ENCODE results near the gene RAB37. TPM values are rescaled to one million over a fixed set of nuclear protein-coding genes. Genes with fewer than 3 reads are reported as not detected.

Gene RAB37
- total RNA-seq, 1 donor = 0.36 TPM

GRCh38 chr17:74750039-74750326, 12.9 kb downstream of the RAB37 start:
- Histone ChIP-seq H3K27me3 (ENCODE audit: insufficient read depth, low read length) (no peaks in the 10 kb centered on the region), H3K9me3 (ENCODE audit: low read depth, low read length) (no peaks in the 10 kb centered on the region), H3K27ac (ENCODE audit: low read depth, low read length) (no peak overlapping the region), H2AFZ (ENCODE audit: low read length) (peak overlapping the region; percentile 78), H4K20me1 (ENCODE audit: insufficient read depth, low read length) (peaks cover 12% of the 10 kb centered on the region), H3K79me2 (ENCODE audit: insufficient read depth, low read length) (peaks cover 44% of the 10 kb centered on the region), H3K4me1 (ENCODE audit: insufficient read depth, low read length) (peaks cover 13% of the 10 kb centered on the region), H3K36me3 (ENCODE audit: insufficient read depth, low read length) (no peaks in the 10 kb centered on the region), H3K4me3 (ENCODE audit: insufficient read depth, low read length) (peak overlapping the region; percentile 86), H3K4me2 (ENCODE audit: insufficient read depth, low read length) (peak overlapping the region; percentile 89)
- peak; percentile 77 for DNase-seq (ENCODE audit: insufficient read length, low spot score, missing footprints)
- no peak for TF ChIP-seq CTCF (IDR thresholded peaks at IDR 0.05; ENCODE audit: extremely low read depth, low read depth, low read length)

- Histone ChIP-seq H3K4me3 (ENCODE audit: insufficient read depth, low read length) (peak overlapping the region; percentile 86), H3K4me2 (ENCODE audit: insufficient read depth, low read length) (peak overlapping the region; percentile 89), H3K9me3 (ENCODE audit: low read depth, low read length) (no peaks in the 10 kb centered on the region), H3K36me3 (ENCODE audit: insufficient read depth, low read length) (no peaks in the 10 kb centered on the region), H3K4me1 (ENCODE audit: insufficient read depth, low read length) (peaks cover 13% of the 10 kb centered on the region), H3K27ac (ENCODE audit: low read depth, low read length) (no peak overlapping the region), H3K79me2 (ENCODE audit: insufficient read depth, low read length) (peaks cover 45% of the 10 kb centered on the region), H4K20me1 (ENCODE audit: insufficient read depth, low read length) (peaks cover 15% of the 10 kb centered on the region), H3K27me3 (ENCODE audit: insufficient read depth, low read length) (no peaks in the 10 kb centered on the region), H2AFZ (ENCODE audit: low read length) (peak overlapping the region; percentile 78)
- no peak for DNase-seq (ENCODE audit: insufficient read length, low spot score, missing footprints)
- no peak for TF ChIP-seq CTCF (IDR thresholded peaks at IDR 0.05; ENCODE audit: extremely low read depth, low read depth, low read length)
Observed at GRCh38 chr17:74750327-74751069, 13.4 kb downstream of the RAB37 start.

GRCh38 chr17:74752415-74752814, 15.4 kb downstream of the RAB37 start:
- peaks cover 54% of the 10 kb centered on the region for H3K79me2 ChIP-seq (ENCODE audit: insufficient read depth, low read length)
- no peaks in the 10 kb centered on the region for H3K27me3 ChIP-seq (ENCODE audit: insufficient read depth, low read length)
- no peak overlapping the region for H3K4me3 ChIP-seq (ENCODE audit: insufficient read depth, low read length)
- TF ChIP-seq CTCF (IDR thresholded peaks at IDR 0.05; ENCODE audit: extremely low read depth, low read depth, low read length) = no peak
- H3K9me3 ChIP-seq (ENCODE audit: low read depth, low read length) = no peaks in the 10 kb centered on the region
- peaks cover 24% of the 10 kb centered on the region for H4K20me1 ChIP-seq (ENCODE audit: insufficient read depth, low read length)
- H3K27ac ChIP-seq (ENCODE audit: low read depth, low read length) = no peak overlapping the region
- no peak overlapping the region for H3K4me2 ChIP-seq (ENCODE audit: insufficient read depth, low read length)
- H2AFZ ChIP-seq (ENCODE audit: low read length) = no peak overlapping the region
- DNase-seq (ENCODE audit: insufficient read length, low spot score, missing footprints) = no peak
- no peaks in the 10 kb centered on the region for H3K36me3 ChIP-seq (ENCODE audit: insufficient read depth, low read length)
- peaks cover 13% of the 10 kb centered on the region for H3K4me1 ChIP-seq (ENCODE audit: insufficient read depth, low read length)

DNA sequence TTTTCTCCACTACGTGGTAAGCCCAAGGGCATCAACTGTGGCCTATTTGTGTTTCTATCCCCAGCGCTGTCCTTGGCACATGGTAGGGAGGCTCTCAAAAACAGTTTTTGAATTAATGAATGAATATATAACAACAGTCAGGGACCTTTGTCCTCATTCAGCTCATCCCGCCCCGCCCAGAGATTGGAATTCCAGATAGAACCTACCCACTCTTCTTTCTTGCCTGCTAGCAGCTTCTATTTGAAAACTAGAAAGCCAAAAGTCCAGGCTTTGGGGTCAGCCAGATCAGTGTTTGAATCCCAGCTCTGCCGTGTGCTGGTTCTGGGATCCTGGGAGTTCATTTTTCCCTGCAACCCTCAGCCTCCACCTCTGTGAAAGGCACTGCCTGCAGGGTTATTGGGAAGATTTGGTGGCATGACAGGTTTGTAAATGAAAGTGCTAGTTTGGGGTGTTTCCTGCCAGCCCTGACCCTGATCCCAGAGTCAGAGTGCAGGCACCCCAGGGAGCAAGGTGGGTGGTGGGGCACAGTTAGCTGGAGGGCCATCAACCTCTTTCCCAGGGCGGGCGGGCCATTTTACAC, 15.9 kb downstream of the RAB37 start:
- H3K4me3 ChIP-seq (ENCODE audit: insufficient read depth, low read length) = no peak overlapping the region
- H3K4me2 ChIP-seq (ENCODE audit: insufficient read depth, low read length) = no peak overlapping the region
- no peaks in the 10 kb centered on the region for H3K9me3 ChIP-seq (ENCODE audit: low read depth, low read length)
- no peaks in the 10 kb centered on the region for H3K27me3 ChIP-seq (ENCODE audit: insufficient read depth, low read length)
- H3K4me1 ChIP-seq (ENCODE audit: insufficient read depth, low read length) = peaks cover 15% of the 10 kb centered on the region
- DNase-seq (ENCODE audit: insufficient read length, low spot score, missing footprints) = peak; percentile 17
- no peak overlapping the region for H2AFZ ChIP-seq (ENCODE audit: low read length)
- H3K27ac ChIP-seq (ENCODE audit: low read depth, low read length) = no peak overlapping the region
- peaks cover 28% of the 10 kb centered on the region for H4K20me1 ChIP-seq (ENCODE audit: insufficient read depth, low read length)
- H3K36me3 ChIP-seq (ENCODE audit: insufficient read depth, low read length) = no peaks in the 10 kb centered on the region
- TF ChIP-seq CTCF (IDR thresholded peaks at IDR 0.05; ENCODE audit: extremely low read depth, low read depth, low read length) = no peak
- peaks cover 58% of the 10 kb centered on the region for H3K79me2 ChIP-seq (ENCODE audit: insufficient read depth, low read length)

Data from osteoblast (primary cell).